GM19324 (cell line): ENCODE data around the gene FBXO46.
"Not testable (repeated sequence)": the region's sequence is repeated elsewhere in the genome, so short reads cannot be mapped to it uniquely, and the experiment has no call there.

ENCODE experiments used
- ATAC-seq: cut with Tn5 transposase; IDR thresholded peaks from one replicate; pipeline ENCODE4 v1.9.1; 2021; ENCODE audit warnings: mild to moderate bottlenecking, moderate library complexity; ENCODE audit not compliant: unreplicated experiment, low FRiP score

Gene FBXO46

GRCh38 chr19:45733160-45733810 is 2.6 kb upstream of the FBXO46 start, which contains the start of gene MEIOSIN:
MEIOSIN (plus strand) TSS chr19:45733439; CDS start chr19:45735377, 1,938 bp downstream.
- no peak for ATAC-seq

DNA sequence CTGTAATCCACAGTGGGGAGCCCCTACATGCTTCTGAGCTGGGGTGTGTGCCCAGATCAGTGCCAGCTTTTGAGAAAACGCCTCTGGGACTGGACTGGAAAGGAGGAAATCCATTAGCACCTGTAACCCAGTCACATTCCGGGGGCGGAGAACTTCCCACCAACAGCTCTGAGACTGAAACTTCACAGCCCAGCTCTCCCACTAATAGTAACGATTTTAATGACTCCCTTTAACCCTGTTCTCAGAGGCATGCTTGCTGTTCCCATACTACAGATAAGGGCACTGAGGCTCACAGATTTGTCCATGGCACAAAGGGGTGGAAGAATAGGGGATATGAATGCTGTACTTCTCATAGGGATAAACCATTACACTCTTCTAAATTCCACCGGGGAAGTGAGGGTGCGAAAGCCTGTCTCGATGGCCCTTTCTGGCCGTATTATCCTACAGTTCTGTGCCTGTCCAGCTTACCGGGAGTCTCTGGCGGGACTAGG is 851 bp downstream of the FBXO46 start:
- ATAC-seq, result no peak

GRCh38 chr19:45728683-45729082 is 2.0 kb downstream of the FBXO46 start:
- ATAC-seq, result not testable (repeated sequence)

GRCh38 chr19:45720065-45720464 is 10.6 kb downstream of the FBXO46 start:
- not testable (repeated sequence) for ATAC-seq

- ATAC-seq, result no peak
These were observed 12.6 kb downstream of the FBXO46 start for GRCh38 chr19:45717983-45718650.

DNA sequence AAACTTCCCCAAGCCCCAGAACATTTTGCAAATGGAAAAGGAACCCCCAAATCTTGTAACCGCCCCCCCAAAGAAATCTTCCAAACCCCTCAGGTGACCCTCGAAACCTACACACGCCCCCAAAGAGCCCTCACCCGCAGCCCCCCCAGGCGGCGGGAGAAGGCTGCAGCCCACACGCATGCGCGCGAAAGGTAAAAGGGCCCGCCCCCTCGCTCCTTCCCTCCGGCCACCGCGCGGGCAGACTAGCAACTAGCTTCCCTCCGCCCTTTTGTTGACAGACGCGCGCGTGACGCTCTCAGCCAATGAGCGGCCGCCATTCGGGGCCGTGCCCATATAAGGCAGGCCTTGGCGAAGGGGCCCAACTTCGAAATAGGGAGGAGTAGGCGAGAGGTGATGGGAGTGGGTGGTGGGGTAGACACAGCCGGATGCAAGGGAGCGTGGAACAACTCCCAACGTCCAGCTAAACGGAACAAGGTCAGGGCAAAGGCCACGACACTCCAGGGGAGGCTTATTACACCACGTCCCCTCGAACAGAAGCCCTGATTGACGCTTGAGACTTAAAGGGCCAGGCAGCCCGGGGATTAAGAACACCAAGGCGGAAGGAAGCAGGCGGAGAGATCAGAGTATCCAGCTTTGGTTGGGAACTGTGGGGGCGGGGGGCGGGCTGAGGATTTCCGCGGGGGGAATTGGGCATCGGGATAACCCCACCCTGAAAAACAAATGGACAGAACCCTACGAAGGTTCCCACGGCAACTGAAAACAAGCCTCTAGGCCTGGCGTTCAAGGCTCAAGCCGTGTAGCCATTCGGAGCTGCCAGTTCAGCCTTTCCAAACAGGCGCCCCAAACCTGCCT is 13.3 kb downstream of the FBXO46 start:
- peak; percentile 94 for ATAC-seq

DNA sequence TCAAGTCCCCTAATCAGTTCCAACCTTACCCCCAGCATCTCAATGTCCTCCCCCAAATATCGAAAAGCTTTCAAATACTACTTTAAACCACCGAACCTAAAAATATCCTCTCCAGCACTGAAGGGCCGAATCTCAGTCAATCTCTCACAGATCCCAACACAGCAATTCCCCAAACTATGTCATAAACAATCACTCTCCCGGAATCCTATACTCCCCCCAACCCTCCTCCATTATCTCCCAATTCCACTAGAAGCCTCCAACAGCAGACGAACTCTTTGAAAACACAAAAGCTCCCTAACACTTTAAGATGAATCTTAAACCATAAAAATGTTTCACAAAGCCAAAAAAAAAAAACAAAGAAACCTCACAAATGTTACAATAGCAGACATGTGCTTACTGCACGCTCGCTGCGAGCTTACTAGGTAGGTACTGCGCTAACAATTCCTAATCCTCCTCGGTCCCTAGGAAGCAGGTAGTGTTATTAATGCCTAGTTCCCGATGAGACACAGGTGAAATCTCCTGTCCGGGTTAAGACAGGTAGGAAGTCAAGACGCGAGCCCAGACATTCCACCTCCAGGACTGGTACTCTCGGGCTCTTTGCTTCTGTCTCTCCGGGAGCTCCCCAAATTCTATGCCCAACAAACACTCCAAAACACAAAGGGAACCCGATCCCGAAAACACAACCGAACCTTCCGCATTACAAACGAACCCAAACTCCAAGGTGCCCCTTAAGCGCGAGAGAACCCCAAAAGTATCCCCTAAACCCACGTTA is 14.2 kb downstream of the FBXO46 start:
- no peak for ATAC-seq

GRCh38 chr19:45715139-45715538 is 15.6 kb downstream of the FBXO46 start:
- ATAC-seq, result no peak

DNA sequence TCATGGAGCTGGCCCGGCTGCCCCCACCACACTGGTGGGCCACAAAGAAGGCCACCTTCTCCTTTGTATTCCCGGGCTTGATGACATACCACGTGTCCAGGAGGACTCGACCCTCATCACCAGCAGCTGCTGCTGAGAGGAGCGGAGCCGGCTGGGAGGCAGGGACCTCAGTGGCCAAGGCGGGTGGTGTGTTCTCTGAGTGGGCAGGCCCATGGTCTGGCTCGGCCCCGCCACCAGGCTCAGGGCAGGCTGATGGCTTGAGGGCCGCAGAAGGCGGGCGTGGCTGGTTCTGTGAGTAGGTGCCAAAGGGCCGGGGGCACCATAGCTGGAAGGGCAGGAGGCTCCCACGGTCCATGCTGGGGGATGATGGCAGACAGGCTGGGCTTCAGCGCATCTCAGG is 17.6 kb downstream of the FBXO46 start:
- no peak for ATAC-seq

DNA sequence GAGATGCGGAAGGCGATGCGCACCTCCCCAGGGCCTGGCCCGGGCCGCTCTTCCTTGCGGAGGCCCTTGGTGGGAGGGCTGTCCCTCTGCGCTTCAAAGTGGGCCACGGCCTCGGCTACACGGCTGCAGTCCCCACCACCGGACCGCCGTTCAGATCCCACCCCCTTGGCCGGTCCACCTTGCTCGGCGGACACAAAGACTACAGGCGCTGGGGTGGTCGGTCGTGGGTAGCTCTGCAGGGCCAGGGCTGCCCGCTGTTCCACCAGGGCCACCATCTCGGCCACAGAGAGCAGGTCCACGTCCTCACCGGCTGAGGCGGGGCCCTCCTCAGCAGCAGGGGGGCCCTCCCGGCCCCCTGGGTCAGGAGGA is 18.0 kb downstream of the FBXO46 start:
- no peak for ATAC-seq

DNA sequence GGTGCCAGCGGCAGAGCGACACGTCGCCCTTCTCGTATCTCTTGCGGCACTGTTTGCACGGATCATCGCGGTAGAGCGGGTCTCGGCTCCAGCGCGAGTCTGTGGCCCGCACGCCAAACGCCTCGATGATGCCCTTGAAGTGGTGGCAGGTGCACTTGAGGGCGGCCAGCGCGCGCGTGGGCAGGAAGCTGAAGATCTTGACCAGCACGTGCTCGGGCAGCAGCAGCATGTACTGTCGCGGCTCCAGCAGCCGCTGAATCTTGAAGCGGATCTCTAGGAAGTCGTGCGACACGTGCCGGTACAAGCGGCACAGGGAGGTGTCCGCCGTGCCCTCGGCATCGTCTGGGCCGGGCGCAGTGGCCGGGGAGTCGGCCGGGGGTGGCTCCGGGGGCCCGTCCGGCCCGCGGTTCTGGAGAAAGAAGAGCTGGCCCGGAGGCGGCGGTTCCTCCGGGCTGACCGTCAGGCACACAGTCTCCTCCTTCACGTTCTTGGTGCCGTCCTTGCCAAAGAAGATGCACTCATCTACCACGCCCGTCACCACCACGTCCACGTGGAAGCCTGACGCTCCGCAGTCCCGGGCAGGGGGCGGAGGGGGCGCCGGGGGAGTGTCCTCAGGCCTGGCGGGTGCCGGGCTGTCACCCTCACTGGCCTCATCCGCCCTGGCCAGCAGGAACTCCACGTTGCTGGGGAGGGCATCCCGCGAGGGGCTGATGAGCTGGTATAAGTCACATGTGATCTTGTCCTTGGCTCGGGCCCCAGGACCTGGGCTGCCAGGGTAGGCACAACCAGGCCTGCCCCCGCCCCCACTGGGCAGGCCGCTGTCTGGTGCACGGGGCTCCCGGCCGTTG is 18.6 kb downstream of the FBXO46 start:
- no peak for ATAC-seq

DNA sequence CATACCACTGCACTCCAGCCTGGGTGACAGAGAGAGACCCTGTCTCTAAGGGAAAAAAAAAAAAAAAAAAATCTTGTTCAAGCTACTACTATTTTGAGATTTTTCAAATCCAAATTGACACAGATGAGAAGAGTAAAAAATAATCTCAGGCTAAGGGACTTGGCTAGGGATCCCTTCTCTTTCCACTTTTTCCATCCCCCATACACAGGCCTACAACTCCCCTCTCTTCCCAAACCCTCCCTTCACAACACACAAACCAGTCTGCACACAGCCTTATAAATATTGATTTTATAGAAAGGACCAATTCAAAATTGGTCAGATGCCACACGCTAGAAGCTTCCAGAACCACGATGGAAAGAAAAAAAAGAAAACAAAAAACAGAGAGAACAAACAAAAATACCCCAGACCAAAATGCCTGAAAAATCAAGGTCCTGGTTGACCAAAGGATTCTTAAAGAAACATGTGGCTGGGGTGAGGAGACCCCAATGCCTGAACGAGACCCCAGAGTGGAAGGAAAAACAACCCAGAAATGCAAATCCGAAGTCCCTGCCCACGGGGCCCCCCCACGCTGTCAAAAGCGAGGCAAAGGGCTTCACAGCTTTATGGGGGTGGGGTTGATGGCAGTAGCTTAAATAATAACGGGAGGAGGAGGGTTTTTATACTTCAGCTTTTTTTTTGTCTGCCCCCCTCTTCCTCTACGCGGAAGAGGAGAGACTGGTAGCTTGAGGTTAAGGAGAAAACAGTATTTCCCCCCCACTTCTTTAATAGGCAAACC is 20.2 kb downstream of the FBXO46 start:
- ATAC-seq, result no peak

DNA sequence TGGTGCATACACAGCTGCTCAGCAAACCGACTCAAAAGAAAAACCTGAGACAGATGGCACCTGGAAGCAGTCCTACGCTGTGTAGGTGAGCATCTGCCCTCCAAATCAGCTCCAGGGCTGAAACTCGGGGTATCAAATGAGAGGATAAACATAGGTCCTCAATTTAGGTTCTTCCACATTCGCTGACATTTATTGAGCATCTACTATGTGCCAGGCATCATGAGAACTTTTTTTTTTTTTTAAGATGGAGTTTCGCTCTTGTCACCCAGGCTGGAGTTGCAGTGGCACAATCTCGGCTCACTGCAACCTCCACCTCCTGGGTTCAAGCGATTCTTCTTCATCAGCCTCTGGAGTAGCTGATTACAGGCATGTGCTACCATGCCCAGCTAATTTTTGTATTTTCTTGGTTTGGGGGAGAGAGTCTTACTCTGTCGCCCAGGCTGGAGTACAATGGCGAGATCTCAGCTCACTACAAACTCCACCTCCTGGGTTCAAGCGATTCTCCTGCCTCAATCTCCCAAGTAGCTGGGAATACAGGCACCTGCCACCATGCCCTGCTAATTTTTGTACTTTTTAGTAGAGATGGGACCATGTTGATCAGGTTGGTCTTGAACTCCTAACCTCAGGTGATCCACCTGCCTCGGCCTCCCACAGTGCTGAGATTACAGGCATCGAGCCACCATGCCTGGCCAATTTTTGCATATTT is 24.8 kb downstream of the FBXO46 start:
- ATAC-seq, result no peak

DNA sequence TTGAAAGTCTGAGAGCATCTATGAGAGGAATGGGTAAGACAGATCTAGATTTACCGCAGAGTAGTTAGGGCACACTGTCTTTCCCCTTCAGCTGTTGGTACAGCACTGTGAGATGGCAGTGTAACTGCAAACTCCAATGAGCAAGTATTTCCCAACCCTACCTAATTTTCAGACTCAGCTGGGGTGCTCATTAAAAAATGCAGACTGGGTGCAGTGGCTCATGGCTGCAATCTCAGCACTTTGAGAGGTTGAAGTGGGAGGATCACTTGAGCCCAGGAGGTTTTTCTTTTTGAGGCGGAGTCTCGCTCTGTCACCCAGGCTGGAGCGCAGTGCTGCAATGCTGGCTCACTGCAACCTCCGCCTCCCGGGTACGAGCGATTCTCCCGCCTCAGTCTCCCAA is 25.6 kb downstream of the FBXO46 start:
- no peak for ATAC-seq

DNA sequence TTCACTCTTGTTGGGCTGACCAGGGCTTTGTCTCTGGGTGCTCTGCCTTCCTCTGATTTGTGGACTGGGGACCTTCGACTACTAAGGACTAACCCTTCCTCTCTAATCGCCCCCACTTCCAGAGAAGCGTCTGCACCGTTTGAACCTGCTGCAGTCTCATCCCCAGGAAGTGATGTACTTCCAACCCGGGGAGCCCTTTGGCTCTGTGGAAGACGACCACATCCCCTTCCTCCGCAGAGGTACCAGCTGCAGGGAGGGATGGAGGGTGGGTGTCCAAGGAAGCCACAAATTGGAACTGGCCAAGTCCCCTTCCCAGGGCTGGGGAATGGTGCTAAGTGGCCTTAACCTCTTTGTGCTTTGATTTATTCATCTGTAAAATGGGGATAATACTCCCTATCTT is 29.0 kb downstream of the FBXO46 start:
- no peak for ATAC-seq

DNA sequence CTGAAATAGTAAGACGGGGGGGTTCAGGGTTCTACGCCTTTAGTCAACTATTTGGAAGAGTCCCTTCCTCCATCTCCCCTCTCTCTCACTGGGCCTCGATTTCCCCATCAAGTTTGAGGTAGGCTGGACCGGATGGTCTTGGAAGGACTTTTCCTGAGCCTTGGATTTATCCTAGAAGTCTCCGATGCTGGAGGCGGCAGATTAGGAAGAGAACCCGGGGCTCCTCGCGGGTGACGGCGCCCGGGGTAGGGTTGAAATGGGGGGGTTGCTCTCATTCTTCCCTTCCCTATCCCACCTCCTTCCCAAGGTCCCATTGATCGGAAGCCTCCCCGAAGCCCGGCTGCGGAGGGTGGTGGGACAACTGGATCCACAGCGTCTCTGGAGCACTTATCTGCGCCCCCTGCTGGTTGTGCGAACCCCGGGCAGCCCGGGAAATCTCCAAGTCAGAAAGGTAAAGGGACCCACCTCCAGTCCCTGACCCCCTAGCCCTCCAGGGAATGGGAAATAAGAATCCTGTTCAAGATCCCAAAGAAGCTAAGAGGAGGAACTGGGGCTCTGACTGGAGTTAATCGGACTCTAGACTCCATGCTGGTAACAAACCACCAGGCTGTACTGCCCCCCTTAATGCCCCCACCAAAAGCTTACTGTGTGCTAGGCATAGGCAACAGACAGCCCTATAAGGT is 37.4 kb downstream of the FBXO46 start:
- ATAC-seq, result no peak

- peak; percentile 89 for ATAC-seq
These were observed 38.2 kb downstream of the FBXO46 start, which contains the start of gene QPCTL for GRCh38 chr19:45692187-45693105. QPCTL (plus strand) TSS chr19:45692666; CDS start chr19:45692704, 38 bp downstream.
